Endothelial cell of umbilical vein (primary cell): ENCODE measurements around the gene PPP1R13B. TPM values are rescaled to one million over a fixed set of nuclear protein-coding genes. Genes with fewer than 3 reads are reported as not detected.

Experiments
- BruUV-seq: library from RNA; stranded (reverse); fragments of 400-500 nt; replicated peaks from 2 replicates; lab custom pipeline; 2021; lab: Mats Ljungman, UMichigan
- CTCF ChIA-PET: fragments of 300-600, 350-600 bp; sonication (Branson Sonifier 250); formaldehyde crosslinking; loops from one replicate; lab custom pipeline; 2021; ENCODE audit warnings: antibody characterized with exemption, inconsistent platforms; lab: Charles Lee
- POLR2A ChIA-PET: fragments of 300-600, 350-600 bp; sonication (Branson Sonifier 250); formaldehyde crosslinking; loops from one replicate; lab custom pipeline; 2021; ENCODE audit warnings: antibody characterized with exemption, inconsistent platforms; lab: Charles Lee
- DNase-seq: peaks from one replicate; pipeline ENCODE4 v3.0.0-alpha.2; 2011; ENCODE audit warnings: low read depth, low spot score
- FAIRE-seq: peaks from 2 replicates; lab custom pipeline; 2011; peaks lifted over from hg19 to GRCh38; lab: Jason Lieb, UNC
- H2AFZ ChIP-seq: 2 replicates; pipeline ENCODE4 v1.6.0; 2012; ENCODE audit warnings: low read depth, low read length, control low read depth, inconsistent platforms
- H3K27ac ChIP-seq: 2 replicates; pipeline ENCODE4 v1.5.1; 2011; ENCODE audit warnings: low read depth, mild to moderate bottlenecking, control low read depth, low read length, moderate library complexity; ENCODE audit not compliant: insufficient read depth
- H3K27me3 ChIP-seq, 2 experiments: 2 replicates each; pipeline versions ENCODE4 v1.6.0 to v1.6.1; 2011; ENCODE audit warnings: low read length in 2 of 2, mixed read lengths in 1 of 2; ENCODE audit not compliant: control insufficient read depth in 2 of 2, insufficient read depth in 2 of 2
- H3K36me3 ChIP-seq, 2 experiments: 2 replicates in 1 of 2; 3 replicates in 1 of 2; pipeline ENCODE4 v1.5.1; 2011; ENCODE audit warnings: low read length in 2 of 2, mild to moderate bottlenecking in 1 of 2, moderate library complexity in 1 of 2; ENCODE audit not compliant: control insufficient read depth in 2 of 2, insufficient read depth in 2 of 2; ENCODE audit errors: extremely low read depth in 1 of 2
- H3K4me1 ChIP-seq: 3 replicates; pipeline ENCODE4 v1.5.1; 2011; ENCODE audit warnings: mild to moderate bottlenecking, low read length; ENCODE audit not compliant: control insufficient read depth, insufficient read depth; ENCODE audit errors: extremely low read depth
- H3K4me2 ChIP-seq: 2 replicates; pipeline ENCODE4 v1.6.1; 2011; ENCODE audit warnings: low read length, control low read depth, mixed read lengths; ENCODE audit not compliant: insufficient read depth
- H3K4me3 ChIP-seq, 3 experiments: fragments of 200-600 bp in 1 of 3; sonication (generic), shearing (Covaris generic) in 1 of 3; replicated peaks in 1 of 3; 2 replicates each; pipeline ENCODE4 v1.5.1; 2011 to 2016; ENCODE audit warnings: control low read depth in 3 of 3, low read length in 3 of 3, mild to moderate bottlenecking in 2 of 3, inconsistent platforms in 1 of 3, low read depth in 1 of 3, moderate library complexity in 1 of 3; ENCODE audit not compliant: insufficient read depth in 1 of 3
- H3K79me2 ChIP-seq: 2 replicates; pipeline ENCODE4 v1.6.0; 2012; ENCODE audit warnings: low read length, inconsistent platforms; ENCODE audit not compliant: control insufficient read depth, insufficient read depth
- H3K9ac ChIP-seq: replicated peaks from 2 replicates; pipeline ENCODE3; 2011; ENCODE audit warnings: low read length, control low read depth; ENCODE audit not compliant: insufficient read depth; ENCODE audit errors: extremely low read depth
- H3K9me1 ChIP-seq: replicated peaks from 3 replicates; pipeline ENCODE4 v1.6.0; 2011; ENCODE audit warnings: mild to moderate bottlenecking, low read length; ENCODE audit not compliant: control insufficient read depth, insufficient read depth; ENCODE audit errors: extremely low read depth
- H3K9me3 ChIP-seq: replicated peaks from 2 replicates; pipeline ENCODE4 v1.5.1; 2012; ENCODE audit warnings: low read length, inconsistent platforms; ENCODE audit not compliant: control insufficient read depth, insufficient read depth
- H4K20me1 ChIP-seq: replicated peaks from 2 replicates; pipeline ENCODE3; 2011; ENCODE audit warnings: mild to moderate bottlenecking, low read length; ENCODE audit not compliant: control insufficient read depth, insufficient read depth; ENCODE audit errors: extremely low read depth
- CTCF ChIP-seq, 2 donors: IDR thresholded peaks; 1 replicate in 1 of 2; 2 replicates in 1 of 2; pipeline ENCODE4 v1.5.1; 2011; ENCODE audit warnings: low read length in 2 of 2, mild to moderate bottlenecking in 2 of 2, moderate library complexity in 2 of 2, control low read depth in 1 of 2, inconsistent platforms in 1 of 2, low read depth in 1 of 2; ENCODE audit not compliant: insufficient read depth in 1 of 2; ENCODE audit errors: extremely low read depth in 1 of 2
- EZH2 ChIP-seq: IDR thresholded peaks from 2 replicates; pipeline ENCODE4 v1.6.1; 2012; ENCODE audit warnings: borderline replicate concordance, low read depth, mild to moderate bottlenecking, moderate library complexity, low read length, inconsistent platforms; ENCODE audit not compliant: severe bottlenecking
- JUN ChIP-seq: IDR thresholded peaks from 2 replicates; pipeline ENCODE4 v1.6.1; 2011; ENCODE audit warnings: borderline replicate concordance, low read depth; ENCODE audit not compliant: insufficient read length, insufficient read depth
- MYC ChIP-seq: IDR thresholded peaks from one replicate; pipeline ENCODE4 v1.6.1; 2011; ENCODE audit warnings: mild to moderate bottlenecking, low read depth, low read length
- POLR2AphosphoS5 ChIP-seq: IDR thresholded peaks from 2 replicates; pipeline ENCODE4 v1.6.1; 2012; ENCODE audit warnings: low read depth, mild to moderate bottlenecking, control low read depth, low read length, moderate library complexity; ENCODE audit not compliant: insufficient read depth
- dilution Hi-C: fragments of 300-500 bp; cut with MboI; formaldehyde crosslinking; loops from one replicate; pipeline ENCODE4 v1.15.0; 2019; ENCODE audit warnings: low sequenced_read_pairs; ENCODE audit not compliant: extremely low pct_ligation_motif_present
- intact Hi-C: fragments of 100-400 bp; cut with micrococcal nuclease; formaldehyde crosslinking; loops from one replicate; pipeline ENCODE4 v1.10.0; 2022
- polyA plus RNA-seq, 4 experiments: library from polyadenylated mRNA; depleted of rRNA in 3 of 4; stranded (reverse) in 3 of 4; unstranded in 1 of 4; fragments of >200 nt; gene quantifications; 2 replicates each; pipeline versions ENCODE4 v1.2.1 to v1.2.3, GENCODE V29; 2011 to 2012; ENCODE audit warnings: missing spikeins in 1 of 4
- total RNA-seq: library from RNA; stranded (reverse); gene quantifications from 2 replicates; pipeline ENCODE4 v1.2.3, GENCODE V29; 2021

Gene PPP1R13B
- total and polyA plus RNA-seq, 2 donors (not counting 3 experiments of a cell fraction or from before 2014, with no cell fraction given), result 10.0 to 30.0 TPM

GRCh38 chr14:103713304-103714062 is 133.9 kb downstream of the PPP1R13B start:
- H3K4me2 ChIP-seq, result no peak overlapping the region
- H2AFZ ChIP-seq, result no peak overlapping the region
- ChIA-PET CTCF (interaction anchor here (0.9 to 1.1 kb wide), 2 partner anchors 10 to 197 kb away, joined by 3 to 4 read pairs; no protein-coding TSS in a partner anchor), POLR2A (no interaction called here)
- no peak overlapping the region for H3K27ac ChIP-seq
- H3K4me1 ChIP-seq, result peaks cover 30% of the 10 kb centered on the region
- dilution Hi-C loops (no loop called here), intact Hi-C loops (no loop called here)
- peaks cover 30% of the 10 kb centered on the region for H3K79me2 ChIP-seq
- no peaks in the 10 kb centered on the region for H3K9me1 ChIP-seq
- no TSS peak for BruUV-seq
- no peak overlapping the region for H3K4me3 ChIP-seq
- DNase-seq (no peak), FAIRE-seq (no peak)
- no peaks in the 10 kb centered on the region for H4K20me1 ChIP-seq
- no peaks in the 10 kb centered on the region for H3K27me3 ChIP-seq
- no peaks in the 10 kb centered on the region for H3K9me3 ChIP-seq
- H3K9ac ChIP-seq, result no peak overlapping the region
- TF ChIP-seq EZH2 (no peak), JUN (no peak), POLR2AphosphoS5 (peak; percentile 6)
- no peaks in the 10 kb centered on the region for H3K36me3 ChIP-seq

- ChIA-PET POLR2A (no interaction called here), CTCF (interaction anchor here (0.9 to 1.1 kb wide), 3 partner anchors 9 to 197 kb away, joined by 3 to 4 read pairs (median 3); no protein-coding TSS in a partner anchor)
- Histone ChIP-seq H3K4me1 (peaks cover 30% of the 10 kb centered on the region), H3K79me2 (peaks cover 22% of the 10 kb centered on the region), H3K9me1 (no peaks in the 10 kb centered on the region), H3K36me3 (peaks cover 0 to 3% of the 10 kb centered on the region in 2 experiments), H4K20me1 (no peaks in the 10 kb centered on the region), H3K27ac (no peak overlapping the region), H3K4me3 (no peak overlapping the region), H3K9ac (no peak overlapping the region), H2AFZ (no peak overlapping the region), H3K9me3 (no peaks in the 10 kb centered on the region), H3K27me3 (no peaks in the 10 kb centered on the region), H3K4me2 (no peak overlapping the region)
- no peak for DNase-seq
- peak; percentile 2 for TF ChIP-seq POLR2AphosphoS5
- no peak for TF ChIP-seq CTCF (IDR thresholded peaks at IDR 0.05; ENCODE audit: extremely low read depth in 1 of 2, insufficient read depth in 1 of 2, low read depth in 1 of 2, low read length in 2 of 2)
- TF ChIP-seq MYC, result no peak
- TF ChIP-seq JUN, result no peak
- no peak for TF ChIP-seq EZH2
- intact Hi-C loops, result no loop called here
- FAIRE-seq, result no peak
- dilution Hi-C loops, result no loop called here
- BruUV-seq, result no TSS peak
Measured at GRCh38 chr14:103712633-103713247, 134.6 kb downstream of the PPP1R13B start.
